Aorta (tissue), 5 donors: ENCODE results near the gene DBT. TPM values are rescaled to one million over a fixed set of nuclear protein-coding genes. Genes with fewer than 3 reads are reported as not detected.
"Not testable (repeated sequence)": the region's sequence is repeated elsewhere in the genome, so short reads cannot be mapped to it uniquely, and the experiment has no call there.

Experiments used
- ATAC-seq: fragments of 200-7000 bp; cut with Tn5 transposase; one replicate; pipeline ENCODE4 v1.9.1; 2022; ENCODE audit warnings: moderate library complexity; ENCODE audit not compliant: low FRiP score
- DNase-seq, 2 donors: peaks; one replicate each; pipeline ENCODE4 v3.0.0-alpha.2; 2020
- H3K27ac ChIP-seq, 2 donors: one replicate each; pipeline ENCODE4 v1.5.1; 2013; ENCODE audit warnings: low read length in 2 of 2, mild to moderate bottlenecking in 2 of 2, moderate library complexity in 2 of 2, control low read depth in 1 of 2, inconsistent platforms in 1 of 2, low read depth in 1 of 2
- H3K27me3 ChIP-seq, 2 donors: one replicate each; pipeline ENCODE4 v1.6.1; 2013; ENCODE audit warnings: control low read depth in 1 of 2, low read length in 1 of 2, mild to moderate bottlenecking in 1 of 2, moderate library complexity in 1 of 2; ENCODE audit not compliant: insufficient read depth in 2 of 2, control insufficient read depth in 1 of 2
- H3K36me3 ChIP-seq, 2 donors: one replicate each; pipeline ENCODE4 v1.6.1; 2013; ENCODE audit warnings: control low read depth in 1 of 2, low read length in 1 of 2, mild to moderate bottlenecking in 1 of 2; ENCODE audit not compliant: insufficient read depth in 2 of 2, control insufficient read depth in 1 of 2
- H3K4me1 ChIP-seq, 2 donors: one replicate each; pipeline ENCODE4 v1.6.1; 2013; ENCODE audit warnings: low read length in 2 of 2, control low read depth in 1 of 2, mild to moderate bottlenecking in 1 of 2, moderate library complexity in 1 of 2; ENCODE audit not compliant: insufficient read depth in 2 of 2, control insufficient read depth in 1 of 2
- H3K4me3 ChIP-seq, 2 donors: one replicate each; pipeline ENCODE4 v1.5.1; 2013; ENCODE audit warnings: low read length in 2 of 2, control low read depth in 1 of 2, mild to moderate bottlenecking in 1 of 2
- H3K9me3 ChIP-seq: one replicate; pipeline ENCODE4 v1.6.1; 2013; ENCODE audit warnings: mild to moderate bottlenecking, low read length; ENCODE audit not compliant: control insufficient read depth
- WGBS, 2 donors: extraction: QIAGEN DNeasy Blood & Tissue Kit; methylation state at CpG; one replicate each; pipeline ENCODE4 v1.1.7; 2013; 5-methylcytosine and 5-hydroxymethylcytosine counted together
- intact Hi-C, 2 donors: fragments of 100-400 bp; cut with DNase I; formaldehyde crosslinking; loops; one replicate each; pipeline versions ENCODE4 v1.14.2 to v1.15.0; 2022
- polyA plus RNA-seq, 2 donors: library from polyadenylated mRNA; stranded (reverse); fragments of 200-250 nt; gene quantifications; one replicate each; pipeline ENCODE4 v1.2.3, GENCODE V29; 2013
- total RNA-seq, 2 donors: library from RNA; stranded (reverse); fragmentation: NEBNext Ultra II Directional; extraction: Animal tissue kit (Norgen Biotek cat#: 25700); gene quantifications; one replicate each; pipeline ENCODE4 v1.2.1, GENCODE V29; 2021
- donor health status: healthy with polysubstance abuse.
- donor health status: Bipolar disorder and iron deficiency.
- donor health status: DM: no; HTN: no; CAD: no.
- donor health status: DM: no; HTN: no; CAD: no.
- donor health status: DM: yes; HTN: yes; CAD: no.

Gene DBT
- total and polyA plus RNA-seq, 4 donors: 5.0 to 13.0 (median 8.1) TPM

DNA sequence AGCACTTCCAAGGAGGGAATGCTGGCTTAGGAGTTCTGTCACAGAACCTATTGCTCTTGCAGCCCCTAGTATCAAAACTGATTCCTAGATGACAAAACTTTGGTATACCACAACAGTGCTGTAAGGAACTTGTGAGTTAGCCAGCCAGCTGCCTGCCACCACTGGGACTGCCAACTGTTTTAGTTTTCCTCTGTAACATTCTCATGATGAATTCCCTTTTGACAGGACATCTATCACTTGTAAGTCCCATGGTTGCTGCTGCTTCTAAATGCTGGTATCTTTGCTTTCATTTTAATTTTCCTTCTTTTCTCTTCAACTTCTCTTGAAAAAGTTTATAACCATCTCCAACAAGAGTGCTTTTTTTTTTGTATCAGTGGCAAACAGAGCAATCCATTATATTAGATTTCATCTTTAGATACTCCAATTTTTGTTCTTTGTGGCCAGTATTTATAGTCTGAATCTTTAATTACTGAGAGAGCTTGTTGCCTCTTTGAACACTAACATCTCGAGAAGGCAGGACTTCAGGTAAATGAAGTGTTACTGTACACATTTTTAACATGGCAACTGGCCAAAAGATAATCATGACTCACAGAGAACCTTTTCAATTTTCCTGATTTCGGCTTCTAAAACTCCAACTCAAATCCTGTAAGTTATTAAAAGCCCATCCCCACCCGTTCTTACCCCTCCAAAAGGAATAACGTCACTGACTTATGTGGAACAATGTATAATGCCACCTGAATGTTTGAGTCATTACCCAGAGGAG lies 19.8 kb downstream of the DBT start:
- ATAC-seq (no peak), DNase-seq (no peak)
- H3K9me3 ChIP-seq: no peaks in the 10 kb centered on the region
- H3K36me3 ChIP-seq: peaks cover 0 to 2% of the 10 kb centered on the region in 2 donors
- no peaks in the 10 kb centered on the region for H3K27me3 ChIP-seq
- no peak overlapping the region for H3K4me3 ChIP-seq
- WGBS, 2 donors: 46 to 49% methylated on average over 4 of the region's 4 CpGs
- intact Hi-C loops: no loop called here
- no peak overlapping the region for H3K27ac ChIP-seq
- H3K4me1 ChIP-seq: no peaks in the 10 kb centered on the region

- Histone ChIP-seq H3K36me3 (peaks cover 0 to 5% of the 10 kb centered on the region in 2 donors), H3K27me3 (no peaks in the 10 kb centered on the region), H3K4me1 (peaks cover 0 to 2% of the 10 kb centered on the region in 2 donors), H3K27ac (no peak overlapping the region), H3K9me3 (no peaks in the 10 kb centered on the region), H3K4me3 (no peak overlapping the region)
- ATAC-seq (no peak), DNase-seq (no peak)
- intact Hi-C loops: no loop called here
Observed at GRCh38 chr1:100222428-100222827, 27.2 kb downstream of the DBT start.

- Histone ChIP-seq H3K27ac (no peak overlapping the region), H3K9me3 (no peaks in the 10 kb centered on the region), H3K27me3 (no peaks in the 10 kb centered on the region), H3K4me3 (no peak overlapping the region), H3K36me3 (peaks cover 0 to 5% of the 10 kb centered on the region in 2 donors), H3K4me1 (peaks cover 0 to 2% of the 10 kb centered on the region in 2 donors)
- no peak for ATAC-seq
- DNase-seq: no peak
- 96 to 98% methylated on average over 2 of the region's 2 CpGs for WGBS, 2 donors
- intact Hi-C loops: no loop called here
Observed at GRCh38 chr1:100219883-100220282, 29.8 kb downstream of the DBT start.

GRCh38 chr1:100219457-100219856 lies 30.2 kb downstream of the DBT start:
- Histone ChIP-seq H3K36me3 (peaks cover 0 to 7% of the 10 kb centered on the region in 2 donors), H3K9me3 (no peaks in the 10 kb centered on the region), H3K27ac (no peak overlapping the region), H3K27me3 (no peaks in the 10 kb centered on the region), H3K4me3 (no peak overlapping the region), H3K4me1 (peaks cover 0 to 2% of the 10 kb centered on the region in 2 donors)
- WGBS, 2 donors: 78 to 79% methylated on average over 6 of the region's 6 CpGs
- intact Hi-C loops: no loop called here
- ATAC-seq (no peak), DNase-seq (no peak)

GRCh38 chr1:100217834-100218233 lies 31.8 kb downstream of the DBT start:
- Histone ChIP-seq H3K36me3 (peaks cover 0 to 15% of the 10 kb centered on the region in 2 donors), H3K27ac (no peak overlapping the region), H3K4me3 (no peak overlapping the region), H3K4me1 (peaks cover 0 to 2% of the 10 kb centered on the region in 2 donors), H3K27me3 (no peaks in the 10 kb centered on the region), H3K9me3 (no peaks in the 10 kb centered on the region)
- WGBS, 2 donors: 9 to 17% methylated on average over 2 of the region's 2 CpGs
- intact Hi-C loops: no loop called here
- ATAC-seq: no peak
- no peak for DNase-seq

GRCh38 chr1:100215101-100215500 lies 34.5 kb downstream of the DBT start:
- H3K36me3 ChIP-seq: peaks cover 0 to 17% of the 10 kb centered on the region in 2 donors
- WGBS, 2 donors: 83 to 87% methylated on average over 1 of the region's 1 CpG
- no peak overlapping the region for H3K27ac ChIP-seq
- H3K4me1 ChIP-seq: peaks cover 0 to 2% of the 10 kb centered on the region in 2 donors
- no peak for ATAC-seq
- intact Hi-C loops: no loop called here
- H3K27me3 ChIP-seq: no peaks in the 10 kb centered on the region
- no peaks in the 10 kb centered on the region for H3K9me3 ChIP-seq
- H3K4me3 ChIP-seq: no peak overlapping the region
- no peak for DNase-seq

GRCh38 chr1:100213141-100213540 lies 36.5 kb downstream of the DBT start:
- H3K27me3 ChIP-seq: no peaks in the 10 kb centered on the region
- 95 to 98% methylated on average over 37 of the region's 37 CpGs for WGBS, 2 donors
- H3K4me3 ChIP-seq: no peak overlapping the region
- intact Hi-C loops: no loop called here
- ATAC-seq (no peak), DNase-seq (no peak)
- H3K9me3 ChIP-seq: no peaks in the 10 kb centered on the region
- H3K36me3 ChIP-seq: peaks cover 0 to 17% of the 10 kb centered on the region in 2 donors
- no peak overlapping the region for H3K27ac ChIP-seq
- H3K4me1 ChIP-seq: peaks cover 0 to 2% of the 10 kb centered on the region in 2 donors

DNA sequence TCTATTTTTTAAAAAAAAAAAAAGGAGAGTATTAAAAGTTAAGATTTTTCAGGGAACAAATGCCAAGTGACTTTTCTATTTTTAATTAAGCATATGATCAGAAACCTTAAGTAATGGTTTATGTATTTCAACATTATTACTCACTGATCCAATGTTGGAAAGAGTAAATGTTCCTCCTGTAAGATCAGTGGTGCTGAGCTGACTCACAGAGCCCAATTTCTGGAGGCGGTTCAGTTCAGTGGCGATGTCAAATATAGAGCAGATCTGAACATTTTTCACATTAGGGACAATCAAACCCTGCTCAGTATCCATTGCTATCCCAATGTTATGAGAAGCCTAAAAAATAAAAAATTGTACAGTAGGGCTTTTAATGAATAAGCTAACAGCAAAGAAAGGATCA lies 43.3 kb downstream of the DBT start:
- no peak for DNase-seq
- Histone ChIP-seq H3K27me3 (no peaks in the 10 kb centered on the region), H3K9me3 (no peaks in the 10 kb centered on the region), H3K36me3 (peaks cover 0 to 2% of the 10 kb centered on the region in 2 donors), H3K4me3 (no peak overlapping the region), H3K4me1 (no peaks in the 10 kb centered on the region), H3K27ac (no peak overlapping the region)
- WGBS, 2 donors: 97 to 98% methylated on average over 2 of the region's 2 CpGs
- intact Hi-C loops: no loop called here
- no peak for ATAC-seq

DNA sequence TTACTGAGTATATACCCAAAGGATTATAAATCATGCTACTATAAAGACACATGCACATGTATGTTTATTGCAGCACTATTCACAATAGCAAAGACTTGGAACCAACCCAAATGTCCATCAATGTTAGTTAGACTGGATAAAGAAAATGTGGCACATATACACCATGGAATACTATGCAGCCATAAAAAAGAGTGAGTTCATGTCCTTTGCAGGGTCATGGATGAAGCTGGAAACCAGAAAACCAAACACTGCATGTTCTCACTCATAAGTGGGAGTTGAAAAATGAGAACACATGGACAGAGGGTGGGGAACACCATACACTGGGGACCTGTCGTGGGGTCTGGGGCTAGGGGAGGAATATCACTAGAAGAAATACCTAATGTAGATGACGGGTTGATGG lies 44.0 kb downstream of the DBT start:
- 98 to 100% methylated on average over 2 of the region's 2 CpGs for WGBS, 2 donors
- H3K27me3 ChIP-seq, DNase-seq, H3K27ac ChIP-seq, ATAC-seq, H3K36me3 ChIP-seq, H3K9me3 ChIP-seq, H3K4me1 ChIP-seq, intact Hi-C loops, H3K4me3 ChIP-seq: not testable (repeated sequence)
